M059J (cell line): ENCODE results near the gene TBC1D25. TPM values are rescaled to one million over a fixed set of nuclear protein-coding genes. Genes with fewer than 3 reads are reported as not detected.

ENCODE experiments used
- DNase-seq: peaks from one replicate; pipeline ENCODE4 v3.0.0-alpha.2; 2012; ENCODE audit warnings: low read depth
- total RNA-seq: library from RNA; depleted of rRNA; stranded (reverse); fragments of >200 nt; shearing (Covaris generic); gene quantifications from 2 replicates; pipeline ENCODE4 v1.2.3, GENCODE V29; 2014

The TBC1D25 gene
- total RNA-seq, 1 experiment from 2014 or later = 6.7 TPM

DNA sequence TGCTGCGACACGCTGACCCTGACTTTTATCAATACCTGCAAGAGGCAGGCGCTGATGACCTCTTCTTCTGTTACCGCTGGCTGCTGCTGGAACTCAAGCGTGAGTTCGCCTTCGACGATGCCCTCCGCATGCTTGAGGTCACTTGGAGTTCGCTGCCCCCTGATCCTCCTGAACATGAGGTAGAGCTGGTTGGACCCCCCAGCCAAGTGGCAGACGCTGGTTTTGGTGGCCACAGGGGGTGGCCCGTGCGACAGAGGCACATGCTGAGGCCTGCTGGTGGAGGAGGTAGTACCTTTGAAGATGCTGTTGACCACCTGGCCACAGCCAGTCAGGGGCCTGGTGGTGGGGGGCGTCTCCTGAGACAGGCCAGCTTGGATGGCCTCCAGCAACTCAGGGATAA, 20.5 kb downstream of the TBC1D25 start:
- DNase-seq = no peak

DNA sequence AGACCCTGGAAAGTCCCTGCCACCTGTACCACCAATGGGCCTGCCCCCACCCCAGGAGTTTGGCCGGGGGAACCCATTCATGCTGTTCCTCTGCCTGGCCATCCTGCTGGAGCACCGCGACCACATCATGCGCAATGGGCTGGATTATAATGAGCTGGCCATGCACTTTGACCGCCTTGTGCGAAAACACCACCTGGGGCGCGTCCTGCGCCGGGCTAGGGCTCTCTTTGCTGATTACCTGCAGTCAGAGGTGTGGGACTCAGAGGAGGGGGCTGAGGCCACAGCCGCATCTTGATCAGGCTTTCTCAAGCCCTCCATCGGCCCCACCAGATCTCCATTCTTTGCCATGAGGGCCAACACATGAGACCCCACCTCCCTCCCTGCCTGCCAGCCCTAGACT, 21.2 kb downstream of the TBC1D25 start:
- no peak for DNase-seq

DNA sequence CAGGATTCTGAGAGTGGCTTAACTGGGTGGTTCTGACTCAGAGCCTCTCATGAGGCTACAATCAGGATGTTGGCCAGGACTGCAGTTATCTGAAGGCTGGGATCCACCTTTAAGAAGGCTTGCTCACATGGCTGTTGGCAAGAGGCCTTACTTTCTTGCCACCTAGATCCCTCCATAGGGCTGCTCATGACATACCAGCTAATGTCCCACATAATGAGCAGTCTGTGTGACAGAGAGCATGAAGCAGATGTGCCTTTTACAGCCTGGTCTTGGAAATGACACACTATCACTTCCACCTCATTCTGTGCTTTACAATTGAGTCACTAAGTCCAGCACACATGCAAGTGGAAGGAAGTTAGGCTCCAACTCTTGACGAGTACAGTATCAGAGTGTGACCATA, 30.4 kb downstream of the TBC1D25 start:
- DNase-seq = peak; percentile 41

DNA sequence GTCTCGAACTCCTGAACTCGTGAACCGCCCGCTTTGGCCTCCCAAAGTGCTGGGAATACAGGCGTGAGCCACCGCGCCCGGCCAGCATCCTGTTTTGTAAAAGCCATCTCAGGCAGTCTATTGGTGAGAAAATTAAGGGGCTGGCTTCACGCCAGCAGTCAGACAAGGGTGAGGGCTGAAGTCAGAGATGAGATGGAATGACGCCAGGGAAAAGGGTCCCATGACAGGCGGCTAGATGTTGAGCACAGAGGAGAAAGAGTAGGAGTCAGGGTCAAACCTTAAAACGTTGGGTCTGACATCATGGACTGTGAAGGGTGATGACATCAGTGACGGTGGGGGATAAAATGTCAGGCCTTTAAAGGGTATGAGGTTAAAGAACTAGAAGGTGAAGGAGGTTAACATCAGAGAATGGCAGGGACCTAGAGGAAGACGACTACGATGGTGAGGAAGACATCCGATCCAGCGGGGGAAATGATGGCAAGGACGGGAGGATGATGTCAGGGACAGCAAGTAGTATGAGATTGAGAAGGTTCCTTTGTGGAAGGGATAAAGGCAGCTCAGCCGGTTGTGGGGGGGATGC, 34.3 kb downstream of the TBC1D25 start:
- DNase-seq = no peak

GRCh38 chrX:48574270-48575266, 35.1 kb downstream of the TBC1D25 start, which contains the start of gene RBM3:
Gene RBM3, plus strand, starts transcription at chrX:48574484. Its CDS starts 697 bp downstream, at chrX:48575181.
- DNase-seq = peak; percentile 94

DNA sequence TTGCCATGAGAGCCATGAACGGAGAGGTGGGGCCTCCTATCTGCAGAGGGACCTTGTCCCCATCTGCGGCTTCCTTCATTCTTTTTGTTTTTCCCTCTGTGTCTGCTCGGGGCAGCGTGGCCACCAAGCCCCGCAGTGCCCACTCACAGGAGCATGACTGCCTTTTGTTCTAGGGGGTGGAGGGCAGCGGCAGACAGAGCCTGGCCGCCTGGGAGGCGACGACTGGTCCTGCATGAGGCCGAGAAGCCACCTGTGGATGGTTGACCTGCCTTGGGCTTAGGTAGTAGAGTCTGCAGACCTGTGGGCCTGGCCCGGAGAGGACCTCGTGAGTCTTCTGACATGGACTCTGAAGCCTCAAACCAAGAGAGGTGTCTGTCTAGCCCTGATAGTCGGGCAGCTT, 36.1 kb downstream of the TBC1D25 start:
- DNase-seq = no peak

- no peak for DNase-seq
Observed at GRCh38 chrX:48576108-48576507, 36.6 kb downstream of the TBC1D25 start.

- peak; percentile 35 for DNase-seq
Observed at GRCh38 chrX:48578661-48579128, 39.2 kb downstream of the TBC1D25 start.

GRCh38 chrX:48579259-48579658, 39.7 kb downstream of the TBC1D25 start:
- peak; percentile 11 for DNase-seq

DNA sequence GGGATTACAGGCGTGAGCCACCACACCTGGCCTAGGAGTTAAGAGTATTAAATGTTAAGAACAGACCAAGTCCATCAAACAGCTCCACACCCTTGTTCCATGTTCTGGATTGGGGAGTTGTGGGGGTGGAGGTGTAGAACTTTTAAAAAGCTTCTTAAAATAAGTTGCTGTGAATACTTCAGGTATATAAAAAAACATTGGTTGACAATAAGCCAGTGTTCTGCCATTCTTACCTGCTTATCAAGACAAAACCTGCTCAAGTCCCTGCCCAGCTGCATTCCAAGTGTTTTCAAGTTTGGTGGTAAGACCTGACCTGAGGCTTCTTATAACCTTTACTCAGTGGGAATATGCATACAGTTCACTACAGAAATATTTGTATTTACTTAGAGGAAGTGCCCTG, 41.1 kb downstream of the TBC1D25 start:
- no peak for DNase-seq

DNA sequence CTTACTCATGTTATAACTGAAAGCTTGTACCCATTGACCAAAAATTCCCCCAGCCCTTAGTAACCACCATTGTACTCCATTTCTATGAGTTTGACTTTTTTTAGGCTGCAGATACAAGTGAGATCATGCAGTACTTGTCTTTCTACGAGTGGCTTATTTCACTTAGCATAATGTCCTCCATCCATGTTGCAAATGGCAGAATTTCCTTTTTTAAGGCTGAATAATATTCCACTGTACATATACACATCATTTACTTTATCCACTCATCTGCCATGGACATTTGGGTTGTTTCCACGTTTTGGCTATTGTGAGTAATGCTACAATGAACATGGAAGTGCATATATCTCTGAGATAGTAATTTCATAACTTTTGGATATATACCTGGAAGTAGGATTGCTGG, 45.2 kb downstream of the TBC1D25 start:
- DNase-seq = no peak

GRCh38 chrX:48589482-48590162, 50.1 kb downstream of the TBC1D25 start:
- DNase-seq = no peak

- peak; percentile 26 for DNase-seq
Observed at GRCh38 chrX:48590203-48591103, 50.9 kb downstream of the TBC1D25 start.

DNA sequence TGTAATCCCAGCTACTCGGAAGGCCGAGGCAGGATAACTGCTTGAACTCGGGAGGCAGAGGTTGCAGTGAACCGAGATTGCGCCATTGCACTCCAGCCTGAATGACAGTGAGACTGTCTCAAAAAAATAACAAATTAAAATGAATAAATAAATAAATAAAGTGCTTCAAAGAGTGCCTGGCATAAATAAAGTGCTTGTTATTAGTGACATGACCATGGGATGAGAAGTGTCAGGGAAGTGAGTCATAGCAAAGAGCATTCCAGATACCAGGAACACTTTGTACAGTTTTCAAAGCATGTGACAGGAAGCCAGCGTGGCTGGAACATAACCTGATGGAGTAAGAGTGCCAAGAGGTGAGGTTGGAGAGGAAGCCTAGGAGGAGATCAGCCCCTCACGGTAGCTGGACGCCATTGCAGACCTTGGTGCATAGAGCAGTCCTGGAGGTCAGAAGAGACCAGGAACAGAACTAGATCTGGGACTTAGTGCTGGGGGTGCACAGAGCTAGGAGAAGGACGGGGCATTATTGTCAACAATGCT, 51.8 kb downstream of the TBC1D25 start:
- DNase-seq = peak; percentile 91

DNA sequence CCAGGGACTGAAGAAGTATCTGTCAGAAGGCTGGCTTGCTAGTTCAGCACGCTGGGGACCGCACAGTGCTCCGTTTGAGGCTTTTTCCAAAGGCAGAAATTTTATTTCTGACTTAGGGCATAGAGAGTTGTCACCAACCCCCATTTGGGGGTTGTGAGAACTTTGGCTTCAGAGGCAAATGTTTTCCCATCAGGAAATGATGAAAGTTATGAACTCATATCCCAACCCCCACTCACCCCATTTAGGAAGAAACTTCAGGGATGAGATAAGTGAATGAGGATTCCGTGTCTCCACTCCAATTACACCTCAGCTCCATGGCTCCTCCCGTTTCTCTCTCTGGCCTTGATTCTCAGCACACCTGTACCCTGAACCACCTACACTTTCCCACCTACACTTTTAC, 53.5 kb downstream of the TBC1D25 start:
- no peak for DNase-seq

DNA sequence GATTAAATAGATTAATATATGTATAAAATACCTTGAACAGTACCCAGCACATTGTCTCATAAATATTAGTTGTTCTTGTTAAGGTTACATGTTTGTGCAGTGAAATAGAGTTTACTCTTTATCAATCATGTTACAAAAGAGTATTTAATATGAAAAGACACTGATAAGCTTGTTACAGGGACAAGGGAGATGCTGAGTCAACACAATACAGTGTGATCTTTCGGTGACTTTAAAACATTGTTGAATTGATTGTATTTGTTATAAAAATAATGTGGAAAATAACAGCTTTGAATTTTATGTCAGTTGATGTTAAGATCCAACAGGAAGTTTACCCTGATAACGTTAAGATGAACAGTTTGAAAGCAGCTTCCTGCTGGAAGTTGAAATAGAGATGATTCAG, 56.4 kb downstream of the TBC1D25 start:
- DNase-seq = no peak

GRCh38 chrX:48597353-48598264, 58.1 kb downstream of the TBC1D25 start, which contains the start of gene WDR13:
Gene WDR13, plus strand, starts transcription at chrX:48597492. Its CDS starts 505 bp downstream, at chrX:48597997.
- peak; percentile 92 for DNase-seq

- no peak for DNase-seq
Observed at GRCh38 chrX:48598614-48599013, 59.1 kb downstream of the TBC1D25 start.

DNA sequence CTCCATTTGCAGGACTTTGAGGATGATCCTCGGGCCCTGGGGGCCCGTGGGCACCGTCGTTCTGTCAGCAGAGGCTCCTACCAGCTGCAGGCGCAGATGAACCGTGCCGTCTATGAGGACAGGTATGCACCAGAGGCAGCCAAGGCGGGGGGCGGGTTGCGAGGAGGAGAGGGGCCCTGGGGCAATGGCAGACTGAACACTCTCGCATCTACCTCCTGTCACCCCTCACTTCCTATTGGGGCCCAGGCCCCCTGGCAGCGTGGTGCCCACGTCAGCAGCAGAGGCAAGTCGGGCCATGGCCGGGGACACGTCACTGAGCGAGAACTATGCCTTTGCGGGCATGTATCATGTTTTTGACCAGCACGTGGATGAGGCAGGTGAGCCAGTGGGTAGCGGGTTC, 59.8 kb downstream of the TBC1D25 start:
- DNase-seq = no peak

GRCh38 chrX:48600226-48600625, 60.7 kb downstream of the TBC1D25 start:
- DNase-seq = no peak
